ENCODE data around the gene TSPAN31.

DNA sequence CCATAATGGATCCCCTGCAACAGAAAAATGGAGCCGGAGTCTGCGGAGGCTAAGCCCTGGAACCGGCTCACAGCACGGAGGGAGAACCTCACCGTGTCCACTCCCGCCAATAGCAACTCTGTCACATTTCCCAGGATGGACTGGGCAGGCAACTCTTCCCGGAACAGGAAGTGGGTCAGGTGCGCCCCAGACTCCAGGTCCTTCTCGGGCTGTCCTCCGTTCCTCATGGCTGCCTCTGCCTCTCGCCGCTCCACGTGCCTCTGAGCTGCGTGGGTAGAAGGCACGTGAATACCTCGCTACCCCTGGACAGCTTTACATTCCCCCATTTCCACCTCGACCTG, 19.8 kb downstream of the TSPAN31 start:
- TF ChIP-seq, protein P1, sequence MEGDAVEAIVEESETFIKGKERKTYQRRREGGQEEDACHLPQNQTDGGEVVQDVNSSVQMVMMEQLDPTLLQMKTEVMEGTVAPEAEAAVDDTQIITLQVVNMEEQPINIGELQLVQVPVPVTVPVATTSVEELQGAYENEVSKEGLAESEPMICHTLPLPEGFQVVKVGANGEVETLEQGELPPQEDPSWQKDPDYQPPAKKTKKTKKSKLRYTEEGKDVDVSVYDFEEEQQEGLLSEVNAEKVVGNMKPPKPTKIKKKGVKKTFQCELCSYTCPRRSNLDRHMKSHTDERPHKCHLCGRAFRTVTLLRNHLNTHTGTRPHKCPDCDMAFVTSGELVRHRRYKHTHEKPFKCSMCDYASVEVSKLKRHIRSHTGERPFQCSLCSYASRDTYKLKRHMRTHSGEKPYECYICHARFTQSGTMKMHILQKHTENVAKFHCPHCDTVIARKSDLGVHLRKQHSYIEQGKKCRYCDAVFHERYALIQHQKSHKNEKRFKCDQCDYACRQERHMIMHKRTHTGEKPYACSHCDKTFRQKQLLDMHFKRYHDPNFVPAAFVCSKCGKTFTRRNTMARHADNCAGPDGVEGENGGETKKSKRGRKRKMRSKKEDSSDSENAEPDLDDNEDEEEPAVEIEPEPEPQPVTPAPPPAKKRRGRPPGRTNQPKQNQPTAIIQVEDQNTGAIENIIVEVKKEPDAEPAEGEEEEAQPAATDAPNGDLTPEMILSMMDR (IDR thresholded peaks at IDR 0.05; ENCODE audit: insufficient read depth, low read depth, low read length) = no peak
- TF ChIP-seq EZH2 (IDR thresholded peaks at IDR 0.05; ENCODE audit: insufficient read depth, low read length) = no peak

Data from astrocyte (in vitro differentiated cells and primary cell).